C4-2B (cell line): ENCODE results near the gene CD48.

Experiments
- ZFX ChIP-seq: fragments of 450-650 bp; IDR thresholded peaks from 2 replicates; pipeline ENCODE4 v1.6.1; 2017
- TF ChIP-seq, protein P1 (sequence below): fragments of 450-650 bp; conservative IDR thresholded peaks from 2 replicates; pipeline ENCODE4 v1.5.1; 2017; ENCODE audit warnings: mild to moderate bottlenecking

DNA sequence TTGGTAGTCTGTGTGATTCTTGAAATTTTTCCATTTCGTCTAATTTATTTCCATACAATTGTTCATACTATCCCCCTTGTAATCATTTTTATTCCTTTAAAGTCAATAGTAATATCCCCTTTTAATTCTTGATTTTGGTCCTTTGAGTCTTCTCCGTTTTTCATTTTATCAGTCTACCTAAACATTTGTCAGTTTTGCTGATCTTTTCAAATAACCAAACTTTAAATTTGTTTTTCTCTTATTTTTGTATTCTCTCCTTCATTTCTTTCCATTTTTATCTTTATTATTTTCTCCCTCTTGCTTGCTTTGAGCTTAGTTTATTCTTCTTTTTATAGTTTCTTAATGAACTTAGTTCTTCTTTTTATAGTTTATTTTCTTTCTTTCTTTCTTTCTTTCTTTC is 43.7 kb downstream of the CD48 start:
- TF ChIP-seq, protein P1, sequence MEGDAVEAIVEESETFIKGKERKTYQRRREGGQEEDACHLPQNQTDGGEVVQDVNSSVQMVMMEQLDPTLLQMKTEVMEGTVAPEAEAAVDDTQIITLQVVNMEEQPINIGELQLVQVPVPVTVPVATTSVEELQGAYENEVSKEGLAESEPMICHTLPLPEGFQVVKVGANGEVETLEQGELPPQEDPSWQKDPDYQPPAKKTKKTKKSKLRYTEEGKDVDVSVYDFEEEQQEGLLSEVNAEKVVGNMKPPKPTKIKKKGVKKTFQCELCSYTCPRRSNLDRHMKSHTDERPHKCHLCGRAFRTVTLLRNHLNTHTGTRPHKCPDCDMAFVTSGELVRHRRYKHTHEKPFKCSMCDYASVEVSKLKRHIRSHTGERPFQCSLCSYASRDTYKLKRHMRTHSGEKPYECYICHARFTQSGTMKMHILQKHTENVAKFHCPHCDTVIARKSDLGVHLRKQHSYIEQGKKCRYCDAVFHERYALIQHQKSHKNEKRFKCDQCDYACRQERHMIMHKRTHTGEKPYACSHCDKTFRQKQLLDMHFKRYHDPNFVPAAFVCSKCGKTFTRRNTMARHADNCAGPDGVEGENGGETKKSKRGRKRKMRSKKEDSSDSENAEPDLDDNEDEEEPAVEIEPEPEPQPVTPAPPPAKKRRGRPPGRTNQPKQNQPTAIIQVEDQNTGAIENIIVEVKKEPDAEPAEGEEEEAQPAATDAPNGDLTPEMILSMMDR, result no peak
- no peak for TF ChIP-seq ZFX
